PFSK-1 (cell line): ENCODE data around the gene LRBA.

Experiments
- FOXP2 ChIP-seq: optimal IDR thresholded peaks from 2 replicates; pipeline ENCODE3; 2011; ENCODE audit warnings: borderline replicate concordance, control low read depth, inconsistent platforms; ENCODE audit not compliant: insufficient read depth; ENCODE audit errors: extremely low read length, extremely low read depth
- POLR2AphosphoS5 ChIP-seq: IDR thresholded peaks from 2 replicates; pipeline ENCODE4 v1.6.1; 2012; ENCODE audit warnings: low read depth, mild to moderate bottlenecking, control low read depth, low read length, moderate library complexity
- SIN3A ChIP-seq: IDR thresholded peaks from 2 replicates; pipeline ENCODE4 v1.6.1; 2012; ENCODE audit warnings: mild to moderate bottlenecking, low read length, moderate library complexity, borderline replicate concordance; ENCODE audit not compliant: insufficient read depth
- TAF1 ChIP-seq: IDR thresholded peaks from 2 replicates; pipeline ENCODE4 v1.6.1; 2012; ENCODE audit warnings: low read length, control low read depth, borderline replicate concordance; ENCODE audit not compliant: insufficient read depth
- TF ChIP-seq, protein P1 (sequence below), 2 experiments: IDR thresholded peaks; 2 replicates each; pipeline versions ENCODE4 v1.6.1 to v1.8.0; 2011 to 2012; ENCODE audit warnings: low read depth in 2 of 2, low read length in 2 of 2, control low read depth in 1 of 2, inconsistent platforms in 1 of 2, mild to moderate bottlenecking in 1 of 2, moderate library complexity in 1 of 2; ENCODE audit not compliant: insufficient read depth in 1 of 2

Gene LRBA

DNA sequence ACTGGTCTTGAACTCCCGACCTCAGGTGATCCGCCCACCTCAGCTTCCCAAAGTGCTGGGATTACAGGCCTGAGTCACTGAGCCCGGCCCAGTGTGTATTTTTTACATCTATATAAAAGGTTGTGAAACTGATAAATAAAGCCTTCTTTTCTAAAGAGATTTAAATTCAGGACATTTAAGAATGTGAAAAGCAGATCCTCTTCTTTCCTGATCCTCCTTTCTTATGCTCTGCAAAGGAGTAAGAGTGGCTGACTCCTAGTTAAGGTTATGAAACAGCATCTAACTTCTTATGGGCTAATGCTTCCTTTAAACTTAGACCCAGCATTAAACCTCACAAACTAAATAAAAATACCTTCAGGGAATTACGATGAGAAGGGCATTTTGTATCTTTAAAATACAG, 630.8 kb downstream of the LRBA start:
- TF ChIP-seq POLR2AphosphoS5 = no peak
- TF ChIP-seq, protein P1, sequence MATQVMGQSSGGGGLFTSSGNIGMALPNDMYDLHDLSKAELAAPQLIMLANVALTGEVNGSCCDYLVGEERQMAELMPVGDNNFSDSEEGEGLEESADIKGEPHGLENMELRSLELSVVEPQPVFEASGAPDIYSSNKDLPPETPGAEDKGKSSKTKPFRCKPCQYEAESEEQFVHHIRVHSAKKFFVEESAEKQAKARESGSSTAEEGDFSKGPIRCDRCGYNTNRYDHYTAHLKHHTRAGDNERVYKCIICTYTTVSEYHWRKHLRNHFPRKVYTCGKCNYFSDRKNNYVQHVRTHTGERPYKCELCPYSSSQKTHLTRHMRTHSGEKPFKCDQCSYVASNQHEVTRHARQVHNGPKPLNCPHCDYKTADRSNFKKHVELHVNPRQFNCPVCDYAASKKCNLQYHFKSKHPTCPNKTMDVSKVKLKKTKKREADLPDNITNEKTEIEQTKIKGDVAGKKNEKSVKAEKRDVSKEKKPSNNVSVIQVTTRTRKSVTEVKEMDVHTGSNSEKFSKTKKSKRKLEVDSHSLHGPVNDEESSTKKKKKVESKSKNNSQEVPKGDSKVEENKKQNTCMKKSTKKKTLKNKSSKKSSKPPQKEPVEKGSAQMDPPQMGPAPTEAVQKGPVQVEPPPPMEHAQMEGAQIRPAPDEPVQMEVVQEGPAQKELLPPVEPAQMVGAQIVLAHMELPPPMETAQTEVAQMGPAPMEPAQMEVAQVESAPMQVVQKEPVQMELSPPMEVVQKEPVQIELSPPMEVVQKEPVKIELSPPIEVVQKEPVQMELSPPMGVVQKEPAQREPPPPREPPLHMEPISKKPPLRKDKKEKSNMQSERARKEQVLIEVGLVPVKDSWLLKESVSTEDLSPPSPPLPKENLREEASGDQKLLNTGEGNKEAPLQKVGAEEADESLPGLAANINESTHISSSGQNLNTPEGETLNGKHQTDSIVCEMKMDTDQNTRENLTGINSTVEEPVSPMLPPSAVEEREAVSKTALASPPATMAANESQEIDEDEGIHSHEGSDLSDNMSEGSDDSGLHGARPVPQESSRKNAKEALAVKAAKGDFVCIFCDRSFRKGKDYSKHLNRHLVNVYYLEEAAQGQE (IDR thresholded peaks at IDR 0.05; ENCODE audit: insufficient read depth in 1 of 2, low read depth in 2 of 2, low read length in 2 of 2) = no peak
- TF ChIP-seq SIN3A = no peak
- TF ChIP-seq FOXP2 = no peak
- TF ChIP-seq TAF1 = no peak

DNA sequence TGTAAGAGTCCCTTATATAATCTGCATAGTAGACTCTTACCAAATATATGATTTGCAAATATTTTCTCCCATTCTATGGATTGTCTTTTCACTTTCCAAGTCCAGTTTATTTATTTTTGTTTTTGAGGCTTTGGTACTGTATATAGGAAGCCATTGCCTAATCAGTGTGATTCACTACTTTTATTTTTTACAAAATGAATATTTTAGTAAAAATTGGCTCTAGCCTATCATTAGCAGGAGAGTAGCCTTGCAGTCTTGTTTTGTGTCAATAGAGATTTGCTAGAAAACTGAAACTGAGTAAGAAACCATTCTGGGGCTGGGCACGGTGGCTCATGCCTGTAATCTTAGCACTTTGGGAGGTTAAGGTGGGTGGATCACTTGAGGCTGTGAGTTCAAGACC, 633.1 kb downstream of the LRBA start:
- TF ChIP-seq FOXP2 (no peak), TAF1 (no peak), SIN3A (no peak), POLR2AphosphoS5 (no peak)
- TF ChIP-seq, protein P1 (IDR thresholded peaks at IDR 0.05; ENCODE audit: insufficient read depth in 1 of 2, low read depth in 2 of 2, low read length in 2 of 2) = no peak

DNA sequence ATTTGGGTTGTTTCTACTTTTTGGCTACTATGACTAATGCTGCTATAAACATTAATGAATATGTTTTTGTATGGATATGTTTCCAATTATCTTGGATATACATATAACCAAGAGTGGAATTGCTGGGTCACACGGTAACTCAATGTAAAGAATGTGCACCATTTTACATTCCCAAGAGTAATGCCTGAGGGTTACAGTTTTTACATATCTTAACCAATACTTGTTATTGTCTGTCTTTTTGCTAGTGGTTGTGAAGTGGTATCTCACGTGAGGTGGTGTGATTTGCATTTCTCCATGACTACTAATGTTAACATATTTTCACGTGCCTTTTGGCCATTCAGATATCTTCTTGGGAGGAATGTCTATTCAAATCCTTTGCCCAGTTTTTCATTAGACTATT, 633.5 kb downstream of the LRBA start:
- TF ChIP-seq SIN3A = no peak
- no peak for TF ChIP-seq POLR2AphosphoS5
- TF ChIP-seq FOXP2 = no peak
- TF ChIP-seq, protein P1 (IDR thresholded peaks at IDR 0.05; ENCODE audit: insufficient read depth in 1 of 2, low read depth in 2 of 2, low read length in 2 of 2) = no peak
- TF ChIP-seq TAF1 = no peak

DNA sequence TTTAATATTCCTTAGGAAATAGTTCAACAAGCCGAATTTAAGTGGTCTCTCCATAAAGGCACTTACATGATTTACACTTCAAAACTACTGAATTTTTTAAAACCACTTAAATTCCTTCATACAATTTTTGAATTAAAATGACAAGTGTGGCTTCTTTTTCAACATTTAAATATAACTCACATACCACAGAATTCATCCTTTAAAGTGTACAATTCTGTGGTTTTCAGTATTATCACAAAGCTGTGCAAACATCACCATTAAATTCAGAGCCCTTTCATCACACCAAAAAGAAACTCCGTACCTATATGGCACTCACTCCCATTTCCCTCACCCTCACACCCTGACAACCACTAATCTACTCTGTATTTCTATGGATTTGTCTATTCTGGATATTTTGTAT, 634.0 kb downstream of the LRBA start:
- TF ChIP-seq, protein P1 (IDR thresholded peaks at IDR 0.05; ENCODE audit: insufficient read depth in 1 of 2, low read depth in 2 of 2, low read length in 2 of 2) = no peak
- TF ChIP-seq POLR2AphosphoS5 (no peak), SIN3A (no peak), FOXP2 (no peak), TAF1 (no peak)

DNA sequence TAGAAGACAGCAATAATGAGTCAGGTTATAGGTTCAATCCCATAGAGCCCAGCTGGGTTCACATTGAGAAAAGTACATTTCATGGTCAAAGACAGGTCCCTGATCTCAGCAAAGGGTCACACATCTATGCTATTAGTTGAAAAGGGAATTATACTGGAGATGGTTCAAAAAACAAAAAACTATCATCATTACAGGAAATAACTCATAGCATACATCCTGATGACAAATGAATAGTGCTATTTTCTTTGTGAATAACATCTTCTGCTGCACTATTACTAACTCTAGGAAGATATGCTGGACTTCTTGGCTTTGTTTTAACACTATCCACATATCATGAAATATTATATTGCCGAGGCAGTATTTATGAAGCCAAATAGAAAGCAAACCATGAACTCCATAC, 635.6 kb downstream of the LRBA start:
- no peak for TF ChIP-seq FOXP2
- no peak for TF ChIP-seq POLR2AphosphoS5
- no peak for TF ChIP-seq SIN3A
- no peak for TF ChIP-seq TAF1
- TF ChIP-seq, protein P1 (IDR thresholded peaks at IDR 0.05; ENCODE audit: insufficient read depth in 1 of 2, low read depth in 2 of 2, low read length in 2 of 2) = no peak
